Activated CD4-positive, CD25-positive, alpha-beta regulatory T cell treated with anti-CD3 and anti-CD28 coated beads, Interleukin-2, amount 50 U/mL, for 16 hours (primary cell): Measurements from ENCODE around the gene COQ8A.

Source experiments
- DNase-seq: peaks from one replicate; pipeline ENCODE4 v3.0.0-alpha.2; 2020; ENCODE audit warnings: low read depth, low spot score

Gene COQ8A

DNA sequence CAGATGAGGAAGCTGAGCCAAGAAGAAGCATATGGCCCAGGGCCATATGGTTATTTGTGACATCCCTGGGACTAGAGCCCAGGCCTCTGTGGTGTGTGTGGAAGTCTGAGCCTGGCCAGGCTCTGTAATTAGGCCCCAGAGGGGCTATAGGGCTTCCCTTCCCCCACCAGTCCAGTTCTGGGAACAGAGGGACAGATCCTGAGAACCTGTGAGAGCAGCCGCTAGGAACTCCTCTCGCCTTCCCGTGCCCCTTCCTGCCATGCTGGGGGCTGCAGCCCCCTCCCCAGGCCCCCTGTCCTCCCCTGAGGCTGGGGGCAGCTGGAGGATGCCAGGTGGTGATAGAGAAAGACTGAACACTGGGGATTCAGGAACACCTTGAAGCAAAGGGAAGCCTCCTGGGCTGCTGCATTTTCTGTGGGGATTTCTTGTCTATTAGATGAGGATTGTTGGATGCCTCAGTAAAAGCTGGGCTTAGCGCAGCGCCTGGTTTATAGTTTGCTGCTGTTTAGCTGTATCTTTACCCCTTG is 33.3 kb downstream of the COQ8A start:
- no peak for DNase-seq

DNA sequence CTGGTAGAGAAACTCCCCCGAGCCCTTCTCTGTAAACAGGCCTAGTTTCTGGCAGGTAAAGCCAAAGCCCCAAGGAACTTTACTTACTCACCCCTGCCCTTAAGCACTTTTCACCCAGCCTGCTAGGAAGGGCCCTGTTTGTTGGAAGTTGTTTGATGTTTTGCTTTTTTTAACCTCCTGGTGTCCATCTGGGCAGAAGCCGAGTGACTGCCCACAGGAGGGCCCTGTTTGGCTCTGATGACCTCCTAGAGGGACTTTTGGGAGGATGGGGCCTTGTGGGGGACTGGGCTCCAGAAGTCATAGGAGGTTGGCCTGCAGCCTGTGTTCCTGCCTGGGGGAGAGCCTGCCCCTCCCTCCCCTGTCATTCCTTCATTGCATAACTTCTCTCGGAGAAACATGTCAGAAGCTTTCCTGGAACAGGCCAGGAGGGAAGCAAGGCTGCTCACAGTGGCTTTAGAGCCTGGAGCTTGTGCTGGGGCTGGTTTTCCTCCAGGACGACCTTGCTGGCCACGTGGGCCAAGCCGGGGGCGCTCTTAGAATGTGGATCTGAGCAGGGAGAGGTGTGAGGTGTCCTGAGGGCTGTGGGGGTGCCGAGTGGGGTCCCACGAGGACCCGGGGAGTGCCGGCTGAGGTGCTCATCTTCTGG is 33.9 kb downstream of the COQ8A start:
- no peak for DNase-seq

DNA sequence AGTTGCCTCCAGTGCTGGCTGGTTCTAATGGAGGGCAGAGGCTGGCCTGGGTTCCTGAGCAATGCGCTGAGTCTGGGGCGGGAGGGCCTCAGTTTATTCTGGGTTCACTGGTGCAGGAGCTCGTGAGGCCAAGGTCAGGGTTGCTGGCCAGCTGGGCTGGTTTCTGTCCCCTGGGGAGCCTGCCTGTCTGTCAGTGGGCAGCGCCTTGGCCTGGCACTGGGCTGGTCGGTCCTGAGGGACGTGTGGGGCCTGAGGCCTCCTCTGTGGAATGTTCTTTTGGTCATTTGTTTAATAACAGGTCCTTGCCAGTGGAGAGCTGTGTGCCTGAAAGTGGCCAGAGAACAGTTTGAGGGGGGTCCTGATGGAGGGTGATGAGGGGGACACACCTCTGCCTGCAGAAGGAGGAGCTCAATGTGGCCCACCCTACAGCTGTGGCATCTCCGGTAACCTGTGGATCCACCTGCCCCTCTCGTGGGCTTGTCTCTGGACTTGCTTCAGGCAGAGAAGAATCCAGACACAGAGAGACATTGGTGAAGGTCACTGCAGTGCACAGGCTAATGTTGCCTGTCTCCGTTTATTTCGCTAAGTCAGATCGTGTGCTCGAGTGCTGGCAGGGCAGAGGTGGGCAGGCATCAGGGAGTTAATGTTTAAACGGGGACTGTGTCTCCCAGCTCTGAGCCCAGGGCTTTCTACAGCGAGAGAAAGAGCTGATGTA is 34.6 kb downstream of the COQ8A start:
- no peak for DNase-seq

DNA sequence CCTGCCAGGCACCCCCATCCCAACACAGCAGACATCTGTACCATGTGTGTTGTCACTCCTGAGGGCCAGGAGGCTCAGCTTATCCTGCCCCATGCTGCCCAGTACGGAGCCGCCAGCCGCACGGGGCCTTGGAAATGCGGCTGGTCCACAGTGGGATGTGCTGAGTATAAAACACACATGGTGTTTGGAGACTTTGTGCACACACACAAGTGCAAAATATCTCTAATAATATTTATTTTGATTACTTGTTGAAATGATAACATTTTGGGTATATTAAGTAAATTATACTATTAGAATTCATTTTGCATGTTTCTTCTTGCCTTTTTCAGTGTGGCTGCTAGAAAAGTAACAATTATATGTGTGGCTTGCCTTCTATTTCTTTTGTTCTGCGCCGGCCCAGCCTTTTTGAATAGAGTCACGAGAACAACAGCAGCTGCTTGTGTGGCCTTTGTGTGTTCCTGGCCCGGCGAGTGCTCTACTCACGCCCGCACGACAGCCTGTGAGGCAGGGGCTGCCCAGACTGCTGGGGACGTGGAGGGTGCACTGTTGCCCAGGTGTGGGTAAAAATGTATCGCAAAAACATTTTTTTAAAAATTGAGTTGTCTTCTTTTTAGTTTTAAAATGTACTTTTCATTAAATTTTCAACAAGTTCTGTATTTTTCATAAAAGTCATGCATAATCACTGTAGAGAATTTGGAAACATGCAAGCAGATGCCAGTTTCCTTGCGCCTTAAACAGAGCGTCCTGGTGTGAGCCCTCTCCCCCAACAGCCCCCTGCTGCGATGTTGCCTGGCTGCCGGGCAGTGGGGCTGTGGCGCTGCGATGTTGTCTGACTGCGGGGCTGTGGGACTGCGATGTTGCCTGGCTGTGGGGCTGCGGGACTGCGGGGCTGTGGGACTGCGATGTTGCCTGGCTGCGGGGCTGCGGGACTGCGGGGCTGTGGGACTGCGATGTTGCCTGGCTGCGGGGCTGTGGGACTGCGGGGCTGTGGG is 35.5 kb downstream of the COQ8A start:
- no peak for DNase-seq

- DNase-seq, result no peak
These were observed 36.3 kb downstream of the COQ8A start for GRCh38 chr1:226976276-226976977.

GRCh38 chr1:226976978-226977642 is 37.0 kb downstream of the COQ8A start:
- no peak for DNase-seq

DNA sequence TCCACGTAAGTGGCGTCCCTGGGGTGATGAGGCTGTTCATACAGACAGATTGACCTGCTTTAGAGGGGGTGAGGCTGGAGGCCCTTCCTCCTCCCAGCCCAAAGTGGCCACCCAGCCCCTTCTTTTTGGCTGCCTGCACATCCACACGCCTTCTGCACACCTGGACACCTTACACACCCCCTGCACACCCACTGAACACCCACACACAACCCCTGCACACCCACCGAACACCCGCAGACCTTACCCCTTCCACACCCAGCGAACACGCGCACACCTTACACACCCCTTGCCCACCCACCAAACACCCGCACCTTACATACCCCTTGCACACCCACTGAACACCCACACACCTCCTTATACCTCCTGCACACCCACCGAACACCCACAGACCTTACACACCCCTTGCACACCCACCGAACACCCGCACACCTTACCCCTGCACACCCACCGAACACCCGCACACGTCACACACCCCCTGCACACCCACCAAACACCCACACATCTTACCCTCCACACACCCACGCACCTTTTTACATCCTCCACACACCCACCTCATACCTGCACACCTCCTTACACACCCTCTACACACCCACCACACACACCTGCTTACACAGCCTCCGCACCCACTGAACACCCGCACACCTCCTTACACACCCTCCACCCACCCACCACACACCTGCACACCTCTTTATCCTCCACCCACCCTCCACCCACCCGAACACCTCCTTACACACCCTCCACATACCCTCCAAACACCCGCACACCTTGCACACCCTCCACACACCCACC is 37.7 kb downstream of the COQ8A start:
- no peak for DNase-seq

- no peak for DNase-seq
These were observed 38.5 kb downstream of the COQ8A start for GRCh38 chr1:226978432-226979114.

GRCh38 chr1:226979115-226979516 is 39.0 kb downstream of the COQ8A start:
- DNase-seq, result no peak

DNA sequence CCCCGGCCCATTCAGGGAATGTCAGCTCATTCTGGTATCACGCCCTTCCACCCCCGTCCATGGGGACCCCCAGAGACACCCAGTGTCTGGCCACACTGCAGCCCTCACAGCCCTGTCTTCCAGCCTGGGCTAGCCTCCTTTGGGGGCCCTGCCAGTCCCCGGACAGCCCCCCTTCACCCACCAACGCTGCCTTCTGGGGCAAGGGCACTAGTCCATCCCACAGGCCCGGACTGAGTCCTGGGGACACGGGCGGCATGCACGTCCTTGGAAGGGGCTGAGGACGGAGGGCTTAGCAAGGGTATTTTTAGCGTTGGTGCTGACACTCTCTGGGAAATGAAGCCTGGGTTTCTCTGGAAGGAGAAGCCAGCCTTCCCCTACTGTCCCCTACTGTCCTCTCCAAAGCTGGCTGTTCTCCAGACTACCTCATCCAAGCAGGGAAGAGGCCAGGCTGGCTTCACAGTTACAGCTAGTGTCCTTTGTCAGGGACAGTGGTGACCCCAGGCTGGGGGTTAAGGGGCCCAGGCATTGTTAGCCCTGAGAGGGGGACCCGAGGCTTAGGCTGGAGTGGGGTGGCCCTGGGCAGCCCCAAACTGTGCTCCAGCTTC is 39.5 kb downstream of the COQ8A start:
- DNase-seq, result no peak

GRCh38 chr1:226980122-226980560 is 40.0 kb downstream of the COQ8A start:
- no peak for DNase-seq

DNA sequence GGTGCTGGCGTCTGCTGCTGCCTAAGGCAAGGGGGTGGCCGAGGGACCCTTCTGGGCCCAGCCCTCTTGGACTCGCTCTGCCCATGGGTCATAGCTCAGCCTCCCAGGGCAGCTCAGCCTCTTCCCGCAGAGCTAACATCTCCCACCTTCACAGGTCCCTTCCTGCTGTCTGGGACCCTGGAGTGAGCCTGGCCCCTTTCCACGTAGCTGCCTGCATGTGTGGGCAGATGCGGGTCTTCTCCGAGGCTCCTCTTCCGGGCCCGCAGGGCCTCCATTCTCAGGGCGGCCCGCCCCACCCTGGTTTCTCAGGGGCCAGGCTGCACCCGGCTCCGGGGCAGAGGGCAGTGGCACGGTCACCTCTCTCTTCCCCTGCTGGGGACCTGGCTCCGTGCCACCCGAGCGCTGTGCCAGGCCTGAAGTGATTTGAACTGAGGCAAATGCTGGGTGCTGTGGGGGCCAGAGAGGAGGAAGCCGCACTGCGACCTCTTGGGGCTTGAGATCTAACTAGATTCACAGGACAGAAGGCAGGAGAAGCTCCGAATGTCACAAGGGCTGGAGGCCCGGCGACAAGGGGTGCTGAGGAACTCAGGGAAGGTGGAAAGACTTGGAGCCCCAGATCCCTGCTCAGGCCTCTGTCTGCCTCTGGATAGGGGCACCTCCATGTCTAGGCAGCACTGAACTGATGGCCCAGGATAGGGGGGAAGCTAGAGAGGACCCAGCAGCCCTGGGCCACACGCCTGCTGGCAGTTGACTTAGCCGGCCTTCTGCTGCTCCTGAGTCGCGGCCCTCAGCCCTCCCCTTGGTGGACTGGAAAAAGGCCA is 40.7 kb downstream of the COQ8A start:
- no peak for DNase-seq

- no peak for DNase-seq
These were observed 41.3 kb downstream of the COQ8A start for GRCh38 chr1:226981386-226981817.

- DNase-seq, result no peak
These were observed 41.7 kb downstream of the COQ8A start for GRCh38 chr1:226981838-226982237.

- no peak for DNase-seq
These were observed 42.5 kb downstream of the COQ8A start for GRCh38 chr1:226982451-226983177.

DNA sequence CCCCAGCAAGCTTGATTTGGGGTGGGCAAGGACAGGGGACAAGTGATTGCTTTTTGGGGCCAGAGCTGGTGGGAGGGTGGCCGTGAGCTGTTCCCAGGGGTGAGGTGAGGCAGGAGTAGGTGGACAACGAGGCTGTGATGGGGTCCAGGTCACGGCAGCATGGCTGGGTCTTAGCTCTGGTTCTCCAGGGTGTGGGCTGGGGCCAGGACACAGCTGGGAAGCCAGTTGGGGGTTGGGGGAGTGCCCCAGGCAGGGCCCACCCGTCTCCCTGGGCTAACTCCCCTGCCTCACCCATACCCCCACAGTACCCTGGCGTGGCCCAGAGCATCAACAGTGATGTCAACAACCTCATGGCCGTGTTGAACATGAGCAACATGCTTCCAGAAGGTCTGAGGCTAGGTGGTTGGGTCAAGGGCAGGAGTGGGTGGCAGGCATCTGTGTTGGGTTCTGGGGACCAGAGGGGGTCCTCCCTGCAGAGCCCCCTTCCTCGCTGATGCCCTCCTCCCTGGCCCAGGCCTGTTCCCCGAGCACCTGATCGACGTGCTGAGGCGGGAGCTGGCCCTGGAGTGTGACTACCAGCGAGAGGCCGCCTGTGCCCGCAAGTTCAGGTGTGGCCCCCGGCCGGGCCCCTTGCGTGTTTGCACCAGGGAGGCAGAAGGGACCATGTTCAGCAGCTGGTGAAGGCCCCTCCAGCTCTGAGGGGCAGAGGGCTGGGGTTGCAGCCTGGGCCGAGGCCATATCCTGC is 43.3 kb downstream of the COQ8A start:
- no peak for DNase-seq

DNA sequence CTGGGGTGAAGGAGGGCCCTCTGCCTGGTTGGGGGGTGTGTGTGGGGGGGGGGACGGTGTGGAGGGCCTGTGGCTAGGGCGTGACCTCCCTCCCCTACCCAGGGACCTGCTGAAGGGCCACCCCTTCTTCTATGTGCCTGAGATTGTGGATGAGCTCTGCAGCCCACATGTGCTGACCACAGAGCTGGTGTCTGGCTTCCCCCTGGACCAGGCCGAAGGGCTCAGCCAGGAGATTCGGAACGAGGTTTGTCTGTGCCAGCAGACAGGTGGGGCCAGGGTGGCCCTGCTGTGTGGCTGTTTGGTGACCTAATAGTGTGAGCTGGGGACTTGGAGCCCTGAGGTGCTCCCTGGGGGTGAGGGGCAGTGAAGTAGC is 43.9 kb downstream of the COQ8A start:
- no peak for DNase-seq
